Stimulated activated CD8-positive, alpha-beta memory T cell treated with anti-CD3 and anti-CD28 coated beads, Interleukin-2, amount 100 ng/mL, for 48 hours (primary cell): ENCODE results near the gene BOK.
"Not testable (repeated sequence)": the region's sequence is repeated elsewhere in the genome, so short reads cannot be mapped to it uniquely, and the experiment has no call there.

Source experiments
- DNase-seq, 2 donors: peaks; one replicate each; pipeline ENCODE4 v3.0.0-alpha.2; 2020; ENCODE audit warnings: low read depth in 2 of 2

The BOK gene

GRCh38 chr2:241558532-241559322 lies at the start of gene BOK:
Gene BOK, plus strand, starts transcription at chr2:241558745. Its CDS starts 739 bp downstream, at chr2:241559484.
- no peak for DNase-seq

GRCh38 chr2:241509155-241509784 lies 49.3 kb upstream of the BOK start:
- DNase-seq, result no peak

- no peak for DNase-seq
These were observed 47.3 kb upstream of the BOK start for GRCh38 chr2:241511091-241511741.

- DNase-seq, result no peak
These were observed 44.0 kb upstream of the BOK start for GRCh38 chr2:241514553-241514952.

DNA sequence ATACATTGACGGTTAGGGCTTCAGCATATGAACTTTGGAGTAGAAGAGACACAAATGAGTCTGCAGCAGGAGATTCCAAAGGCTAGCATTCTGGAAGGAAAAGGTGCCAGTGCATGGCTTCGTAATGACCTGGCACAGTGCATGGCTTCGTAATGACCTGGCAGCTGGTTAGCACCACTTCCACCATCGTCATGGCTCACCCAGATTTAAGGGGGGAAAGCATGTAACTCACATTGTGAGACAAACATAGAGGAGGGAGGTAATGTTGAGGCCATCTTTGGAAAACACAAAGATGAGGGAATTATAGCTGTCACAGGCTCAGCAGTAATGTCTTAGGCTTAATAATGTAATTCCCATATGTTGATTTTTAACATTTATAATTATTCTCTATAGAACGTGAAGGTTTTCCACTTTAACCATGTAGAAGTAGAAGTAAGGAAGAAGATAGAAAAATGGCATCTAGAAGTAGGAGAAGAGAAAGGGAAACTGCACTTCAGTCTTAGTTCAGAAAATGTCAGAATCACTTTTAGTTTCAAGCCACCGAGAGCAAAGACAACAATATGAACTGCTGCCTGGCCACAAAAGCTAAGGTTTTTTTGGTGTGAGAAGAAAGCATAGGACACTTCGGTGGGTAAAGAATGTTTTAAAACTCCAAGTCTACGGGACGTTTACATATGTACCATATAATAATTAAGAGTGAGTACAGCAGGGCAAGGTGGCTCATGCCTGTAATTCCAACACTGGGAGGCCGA lies 43.4 kb upstream of the BOK start:
- DNase-seq, result no peak

DNA sequence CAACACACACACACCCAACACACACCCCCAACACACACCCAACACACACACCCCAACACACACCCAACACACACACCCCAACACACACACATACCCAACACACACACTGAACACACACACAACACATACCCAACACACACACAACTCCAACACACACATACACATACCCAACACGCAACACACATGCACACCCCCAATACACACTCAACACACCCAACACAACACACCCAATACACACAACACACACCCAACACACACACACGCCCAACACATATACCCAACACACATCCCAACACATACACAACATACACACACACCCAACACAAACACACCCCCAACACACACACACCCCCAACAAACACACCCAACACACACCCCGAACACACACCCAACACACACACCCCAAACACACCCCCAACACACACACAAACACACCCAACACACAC lies 42.0 kb upstream of the BOK start:
- no peak for DNase-seq

- no peak for DNase-seq
These were observed 41.2 kb upstream of the BOK start for GRCh38 chr2:241517297-241517696.

GRCh38 chr2:241519669-241520068 lies 38.9 kb upstream of the BOK start:
- DNase-seq, result no peak

DNA sequence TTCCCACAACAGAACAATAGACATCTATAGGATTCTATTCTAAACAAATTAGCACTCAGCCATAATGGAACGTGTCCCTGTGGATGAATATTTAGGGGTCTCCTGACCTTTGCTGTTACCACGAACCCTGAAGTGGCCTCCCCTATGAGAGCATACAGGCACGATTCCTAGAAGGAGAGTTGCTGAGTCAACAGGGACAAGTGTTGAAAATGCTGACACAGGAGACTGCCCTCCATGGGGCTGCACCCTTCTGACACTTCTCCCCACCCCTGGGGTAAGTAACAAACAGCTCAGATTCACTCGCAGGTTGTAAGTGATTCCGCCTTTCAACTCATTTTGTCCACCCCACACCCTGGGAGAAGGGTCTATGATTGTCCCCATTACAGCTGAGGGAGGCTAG lies 36.1 kb upstream of the BOK start:
- no peak for DNase-seq

DNA sequence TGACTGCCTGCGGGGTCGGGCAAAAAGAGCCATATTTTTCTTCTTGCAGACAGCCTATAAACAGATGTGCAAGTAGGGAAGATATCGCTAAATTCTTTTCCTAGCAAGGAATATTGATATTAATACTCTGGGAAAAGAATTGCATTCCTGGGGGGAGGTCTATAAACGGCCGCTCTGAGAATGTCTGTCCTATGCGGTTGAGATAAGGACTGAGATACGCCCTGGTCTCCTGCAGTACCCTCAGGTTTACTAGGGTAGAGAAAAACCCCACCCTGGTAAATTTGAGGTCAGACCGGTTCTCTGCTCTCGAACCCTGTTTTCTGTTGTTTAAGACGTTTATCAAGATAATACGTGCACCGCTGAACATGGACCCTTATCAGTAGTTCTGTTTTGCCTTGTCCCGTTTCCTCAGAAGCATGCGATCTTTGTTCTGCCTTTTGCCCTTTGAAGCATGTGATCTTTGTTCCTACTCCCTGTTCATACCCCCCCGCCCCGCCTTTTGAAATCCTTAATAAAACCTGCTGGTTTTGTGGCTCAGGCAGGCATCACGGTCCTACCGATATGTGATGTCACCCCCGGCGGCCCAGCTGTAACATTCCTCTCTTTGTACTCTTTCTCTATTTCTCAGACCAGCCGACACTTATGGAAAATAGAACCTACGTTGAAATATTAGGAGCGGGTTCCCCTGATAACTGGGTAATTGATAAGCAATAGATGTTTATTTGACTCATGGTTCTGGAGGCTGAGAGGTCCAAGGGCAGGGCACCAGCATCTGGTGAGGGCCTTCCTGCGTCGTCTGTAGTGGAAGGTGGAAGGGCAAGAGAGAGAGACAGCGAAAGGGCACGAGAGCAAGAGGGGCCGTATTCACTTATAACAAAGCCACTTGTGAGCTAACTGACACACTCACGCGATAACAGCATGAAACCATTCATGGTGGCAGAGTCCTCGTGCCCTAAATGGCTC lies 32.4 kb upstream of the BOK start:
- DNase-seq, result not testable (repeated sequence)

DNA sequence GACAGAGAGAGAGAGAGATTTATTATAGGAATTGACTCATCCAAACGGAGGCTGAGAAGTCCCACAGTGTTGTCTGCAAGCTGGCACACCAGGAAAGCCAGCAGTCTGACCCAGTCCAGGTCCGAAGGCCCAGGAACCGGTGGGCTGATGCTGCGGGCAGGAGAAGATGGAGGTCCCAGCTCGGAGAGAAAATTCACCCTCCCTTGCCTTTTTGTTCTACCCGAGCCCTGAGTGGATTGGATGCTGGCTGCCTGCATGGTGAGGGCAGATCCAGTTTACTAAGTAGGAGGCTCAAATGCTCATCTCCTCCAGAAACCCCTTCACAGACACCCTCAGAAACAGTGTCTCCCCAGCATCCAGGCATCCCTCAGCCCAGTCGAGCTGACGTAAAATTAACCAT lies 28.0 kb upstream of the BOK start:
- no peak for DNase-seq

- no peak for DNase-seq
These were observed 27.3 kb upstream of the BOK start for GRCh38 chr2:241531161-241531722.

GRCh38 chr2:241532168-241532567 lies 26.4 kb upstream of the BOK start:
- DNase-seq, result no peak

GRCh38 chr2:241532733-241533601 lies 25.6 kb upstream of the BOK start:
- no peak for DNase-seq

GRCh38 chr2:241534293-241534692 lies 24.3 kb upstream of the BOK start:
- no peak for DNase-seq

DNA sequence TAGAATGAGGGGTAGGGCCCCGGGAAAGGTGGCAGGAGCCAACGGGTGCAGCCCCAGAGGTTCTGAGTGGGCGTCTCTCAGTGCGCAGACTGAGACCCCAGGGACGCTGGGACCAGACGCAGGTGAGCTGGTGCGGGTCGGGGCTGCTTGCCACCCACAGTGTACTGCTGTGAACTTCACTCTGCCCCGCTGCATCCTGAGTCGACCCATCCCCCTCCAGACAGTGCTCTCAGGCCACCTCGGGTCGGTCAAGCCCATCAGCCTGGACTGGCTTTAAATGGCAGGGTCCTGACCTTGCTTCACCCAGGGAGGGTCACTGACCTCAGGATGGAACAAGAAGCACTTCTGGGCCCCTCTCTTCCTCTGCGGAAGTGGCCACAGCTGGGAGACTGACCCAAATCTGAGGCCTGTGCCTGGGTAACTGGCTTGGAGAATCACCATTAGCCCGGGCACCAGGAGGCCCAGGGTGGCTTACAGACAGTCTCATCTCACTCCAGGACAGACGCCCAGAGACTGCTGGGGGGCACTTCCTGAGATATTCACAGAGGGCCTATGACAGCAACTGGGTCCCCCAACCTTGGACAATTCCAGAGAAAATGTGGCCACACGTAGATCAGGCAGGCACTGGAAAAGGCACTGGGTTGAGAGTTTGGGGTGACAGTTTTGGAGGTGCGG lies 23.7 kb upstream of the BOK start:
- no peak for DNase-seq

- DNase-seq, result no peak
These were observed 22.5 kb upstream of the BOK start for GRCh38 chr2:241535871-241536655.
